Neural cell (in vitro differentiated cells): ENCODE results near the gene ACAP1. TPM values are rescaled to one million over a fixed set of nuclear protein-coding genes. Genes with fewer than 3 reads are reported as not detected.

Experiments used
- H2AFZ ChIP-seq: fragments of 200-600, 300-800 bp; sonication (generic), shearing (Covaris generic); 2 replicates; pipeline ENCODE4 v1.6.0; 2014; ENCODE audit warnings: low read depth, mild to moderate bottlenecking, antibody characterized with exemption, low read length, moderate library complexity
- H3F3A ChIP-seq: fragments of 200-600 bp; shearing (Covaris generic); 2 replicates; pipeline ENCODE4 v1.6.1; 2016; ENCODE audit warnings: mild to moderate bottlenecking, moderate library complexity, mixed read lengths, antibody characterized with exemption, low read length; ENCODE audit not compliant: insufficient read depth, poor library complexity, severe bottlenecking
- H3K27ac ChIP-seq: fragments of 200-600, 300-800 bp; sonication (generic), shearing (Covaris generic); 2 replicates; pipeline ENCODE4 v1.5.1; 2014; ENCODE audit warnings: mild to moderate bottlenecking, low read length, moderate library complexity
- H3K27me3 ChIP-seq: fragments of 300-800, 200-600 bp; sonication (generic), shearing (Covaris generic); 2 replicates; pipeline ENCODE4 v1.6.0; 2014; ENCODE audit warnings: mild to moderate bottlenecking, low read depth, low read length, moderate library complexity; ENCODE audit not compliant: insufficient read depth
- H3K36me3 ChIP-seq: fragments of 300-800, 200-600 bp; sonication (generic), shearing (Covaris generic); 2 replicates; pipeline ENCODE4 v1.5.1; 2014; ENCODE audit warnings: mild to moderate bottlenecking, antibody characterized with exemption, low read length, moderate library complexity; ENCODE audit not compliant: insufficient read depth
- H3K4me2 ChIP-seq: fragments of 300-800, 200-600 bp; sonication (generic), shearing (Covaris generic); 2 replicates; pipeline ENCODE4 v1.6.0; 2014; ENCODE audit warnings: mild to moderate bottlenecking, low read length
- H3K4me3 ChIP-seq: fragments of 300-800, 200-600 bp; sonication (generic), shearing (Covaris generic); 2 replicates; pipeline ENCODE4 v1.5.1; 2014; ENCODE audit warnings: mild to moderate bottlenecking, low read length, moderate library complexity
- H3K79me2 ChIP-seq: fragments of 200-600 bp; shearing (Covaris generic); replicated peaks from 2 replicates; pipeline ENCODE4 v1.6.0; 2014; ENCODE audit warnings: mild to moderate bottlenecking, low read length, moderate library complexity; ENCODE audit not compliant: insufficient read depth
- H3K9ac ChIP-seq: fragments of 300-800, 200-600 bp; sonication (generic), shearing (Covaris generic); 2 replicates; pipeline ENCODE4 v1.6.1; 2016; ENCODE audit warnings: mild to moderate bottlenecking, low read length, mixed read lengths
- H3K9me2 ChIP-seq: fragments of 200-600 bp; shearing (Covaris generic); 2 replicates; pipeline ENCODE4 v1.6.1; 2016; ENCODE audit warnings: mild to moderate bottlenecking, low read length, mixed read lengths; ENCODE audit not compliant: insufficient read depth
- H3K9me3 ChIP-seq: fragments of 200-600, 300-800 bp; sonication (generic), shearing (Covaris generic); 2 replicates; pipeline ENCODE4 v1.6.1; 2016; ENCODE audit warnings: mild to moderate bottlenecking, mixed run types, low read length, moderate library complexity, mixed read lengths
- H4K20me1 ChIP-seq: fragments of 200-600 bp; shearing (Covaris generic); 2 replicates; pipeline ENCODE4 v1.6.1; 2016; ENCODE audit warnings: mild to moderate bottlenecking, mixed run types; ENCODE audit not compliant: insufficient read depth
- EP300 ChIP-seq: fragments of 450-650 bp; conservative IDR thresholded peaks from 2 replicates; pipeline ENCODE4 v1.6.1; 2014; ENCODE audit warnings: antibody characterized with exemption, mild to moderate bottlenecking, moderate library complexity; ENCODE audit not compliant: poor library complexity, severe bottlenecking
- EZH2 ChIP-seq: fragments of 200-600, 300-800 bp; shearing (Covaris generic), sonication (generic); IDR thresholded peaks from 2 replicates; pipeline ENCODE4 v1.6.1; 2014; ENCODE audit warnings: antibody characterized with exemption, low read length, borderline replicate concordance, mild to moderate bottlenecking; ENCODE audit not compliant: insufficient read depth, poor library complexity, severe bottlenecking
- MXI1 ChIP-seq: fragments of 450-650 bp; conservative IDR thresholded peaks from 2 replicates; pipeline ENCODE4 v1.6.1; 2014; ENCODE audit warnings: antibody characterized with exemption, mild to moderate bottlenecking; ENCODE audit not compliant: poor library complexity, severe bottlenecking
- POLR2AphosphoS5 ChIP-seq: IDR thresholded peaks from 2 replicates; pipeline ENCODE4 v1.6.1; 2012
- RAD21 ChIP-seq: fragments of 450-650 bp; conservative IDR thresholded peaks from 2 replicates; pipeline ENCODE4 v1.6.1; 2014; ENCODE audit warnings: antibody characterized with exemption, mild to moderate bottlenecking, moderate library complexity
- SMC3 ChIP-seq: fragments of 450-650 bp; conservative IDR thresholded peaks from 2 replicates; pipeline ENCODE4 v1.6.1; 2014; ENCODE audit warnings: antibody characterized with exemption, mild to moderate bottlenecking, moderate library complexity; ENCODE audit not compliant: poor library complexity
- polyA plus RNA-seq: library from polyadenylated mRNA; depleted of rRNA; stranded (reverse); fragments of >200 nt; gene quantifications from 2 replicates; pipeline ENCODE4 v1.2.3, GENCODE V29; 2014
- TF ChIP-seq, protein P1 (sequence below): IDR thresholded peaks from 2 replicates; pipeline ENCODE4 v1.6.1; 2012; ENCODE audit warnings: borderline replicate concordance
- TF ChIP-seq, protein P2 (sequence below): fragments of 450-650 bp; IDR thresholded peaks from 2 replicates; pipeline ENCODE4 v1.5.1; 2014; ENCODE audit warnings: antibody characterized with exemption, mild to moderate bottlenecking, moderate library complexity; ENCODE audit not compliant: poor library complexity, severe bottlenecking

The ACAP1 gene
- polyA plus RNA-seq, 1 donor from 2014 or later = 0.66 TPM

GRCh38 chr17:7313890-7314718, 22.2 kb upstream of the ACAP1 start:
- Histone ChIP-seq H3K9me2 (no peaks in the 10 kb centered on the region), H3K27ac (peak overlapping the region; percentile 87), H3K27me3 (no peaks in the 10 kb centered on the region), H3K4me2 (peak overlapping the region; percentile 95), H2AFZ (no peak overlapping the region), H3K4me3 (peak overlapping the region; percentile 83), H3K9me3 (no peaks in the 10 kb centered on the region), H4K20me1 (peaks cover 4% of the 10 kb centered on the region), H3K36me3 (no peaks in the 10 kb centered on the region), H3F3A (no peaks in the 10 kb centered on the region), H3K79me2 (peaks cover 31% of the 10 kb centered on the region), H3K9ac (peak overlapping the region; percentile 81)
- TF ChIP-seq MXI1 = no peak
- no peak for TF ChIP-seq SMC3
- no peak for TF ChIP-seq EP300
- no peak for TF ChIP-seq EZH2

- Histone ChIP-seq H3K4me3 (peak within 1 kb of the TSS; percentile 83), H2AFZ (peak within 1 kb of the TSS; percentile 53), H3K27ac (peak within 1 kb of the TSS; percentile 87), H3K9me2 (no peaks in the 10 kb centered on the region), H3K79me2 (peaks cover 22% of the 10 kb centered on the region), H4K20me1 (no peaks in the 10 kb centered on the region), H3F3A (no peaks in the 10 kb centered on the region), H3K9ac (peak within 1 kb of the TSS; percentile 81), H3K4me2 (peak within 1 kb of the TSS; percentile 95), H3K9me3 (no peaks in the 10 kb centered on the region), H3K36me3 (no peaks in the 10 kb centered on the region), H3K27me3 (no peaks in the 10 kb centered on the region)
- TF ChIP-seq RAD21 (no peak), EP300 (peak; percentile 68), POLR2AphosphoS5 (peak; percentile 92), SMC3 (peak; percentile 23), MXI1 (peak; percentile 86), EZH2 (no peak)
- TF ChIP-seq, protein P1, sequence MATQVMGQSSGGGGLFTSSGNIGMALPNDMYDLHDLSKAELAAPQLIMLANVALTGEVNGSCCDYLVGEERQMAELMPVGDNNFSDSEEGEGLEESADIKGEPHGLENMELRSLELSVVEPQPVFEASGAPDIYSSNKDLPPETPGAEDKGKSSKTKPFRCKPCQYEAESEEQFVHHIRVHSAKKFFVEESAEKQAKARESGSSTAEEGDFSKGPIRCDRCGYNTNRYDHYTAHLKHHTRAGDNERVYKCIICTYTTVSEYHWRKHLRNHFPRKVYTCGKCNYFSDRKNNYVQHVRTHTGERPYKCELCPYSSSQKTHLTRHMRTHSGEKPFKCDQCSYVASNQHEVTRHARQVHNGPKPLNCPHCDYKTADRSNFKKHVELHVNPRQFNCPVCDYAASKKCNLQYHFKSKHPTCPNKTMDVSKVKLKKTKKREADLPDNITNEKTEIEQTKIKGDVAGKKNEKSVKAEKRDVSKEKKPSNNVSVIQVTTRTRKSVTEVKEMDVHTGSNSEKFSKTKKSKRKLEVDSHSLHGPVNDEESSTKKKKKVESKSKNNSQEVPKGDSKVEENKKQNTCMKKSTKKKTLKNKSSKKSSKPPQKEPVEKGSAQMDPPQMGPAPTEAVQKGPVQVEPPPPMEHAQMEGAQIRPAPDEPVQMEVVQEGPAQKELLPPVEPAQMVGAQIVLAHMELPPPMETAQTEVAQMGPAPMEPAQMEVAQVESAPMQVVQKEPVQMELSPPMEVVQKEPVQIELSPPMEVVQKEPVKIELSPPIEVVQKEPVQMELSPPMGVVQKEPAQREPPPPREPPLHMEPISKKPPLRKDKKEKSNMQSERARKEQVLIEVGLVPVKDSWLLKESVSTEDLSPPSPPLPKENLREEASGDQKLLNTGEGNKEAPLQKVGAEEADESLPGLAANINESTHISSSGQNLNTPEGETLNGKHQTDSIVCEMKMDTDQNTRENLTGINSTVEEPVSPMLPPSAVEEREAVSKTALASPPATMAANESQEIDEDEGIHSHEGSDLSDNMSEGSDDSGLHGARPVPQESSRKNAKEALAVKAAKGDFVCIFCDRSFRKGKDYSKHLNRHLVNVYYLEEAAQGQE = peak; percentile 33
- TF ChIP-seq, protein P2, sequence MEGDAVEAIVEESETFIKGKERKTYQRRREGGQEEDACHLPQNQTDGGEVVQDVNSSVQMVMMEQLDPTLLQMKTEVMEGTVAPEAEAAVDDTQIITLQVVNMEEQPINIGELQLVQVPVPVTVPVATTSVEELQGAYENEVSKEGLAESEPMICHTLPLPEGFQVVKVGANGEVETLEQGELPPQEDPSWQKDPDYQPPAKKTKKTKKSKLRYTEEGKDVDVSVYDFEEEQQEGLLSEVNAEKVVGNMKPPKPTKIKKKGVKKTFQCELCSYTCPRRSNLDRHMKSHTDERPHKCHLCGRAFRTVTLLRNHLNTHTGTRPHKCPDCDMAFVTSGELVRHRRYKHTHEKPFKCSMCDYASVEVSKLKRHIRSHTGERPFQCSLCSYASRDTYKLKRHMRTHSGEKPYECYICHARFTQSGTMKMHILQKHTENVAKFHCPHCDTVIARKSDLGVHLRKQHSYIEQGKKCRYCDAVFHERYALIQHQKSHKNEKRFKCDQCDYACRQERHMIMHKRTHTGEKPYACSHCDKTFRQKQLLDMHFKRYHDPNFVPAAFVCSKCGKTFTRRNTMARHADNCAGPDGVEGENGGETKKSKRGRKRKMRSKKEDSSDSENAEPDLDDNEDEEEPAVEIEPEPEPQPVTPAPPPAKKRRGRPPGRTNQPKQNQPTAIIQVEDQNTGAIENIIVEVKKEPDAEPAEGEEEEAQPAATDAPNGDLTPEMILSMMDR = no peak
Observed at GRCh38 chr17:7314719-7315569, 21.4 kb upstream of the ACAP1 start, which contains the start of gene GPS2. Gene GPS2 (minus strand): TSS chr17:7315360. CDS start chr17:7315052, 308 bp downstream.
